SK-N-MC (cell line): ENCODE measurements around the gene BBS12.

Source experiments
- EZH2 ChIP-seq: fragments of 200-600 bp; sonication (generic); IDR thresholded peaks from one replicate; pipeline ENCODE4 v1.6.1; 2017; ENCODE audit warnings: antibody characterized with exemption
- FOXP2 ChIP-seq: optimal IDR thresholded peaks from 2 replicates; pipeline ENCODE3; 2011; ENCODE audit warnings: mild to moderate bottlenecking, moderate library complexity; ENCODE audit not compliant: insufficient read depth; ENCODE audit errors: extremely low read length, control extremely low read depth
- POLR2AphosphoS5 ChIP-seq: IDR thresholded peaks from 2 replicates; pipeline ENCODE4 v1.6.1; 2012; ENCODE audit warnings: mild to moderate bottlenecking, low read depth, low read length, borderline replicate concordance

- no peak for TF ChIP-seq EZH2
- TF ChIP-seq POLR2AphosphoS5: no peak
- TF ChIP-seq FOXP2: no peak
Observed at GRCh38 chr4:122764821-122765215, 32.3 kb downstream of the BBS12 start.
